ENCODE measurements around the gene CDNF. TPM values are rescaled to one million over a fixed set of nuclear protein-coding genes. Genes with fewer than 3 reads are reported as not detected.

Gene CDNF
- total RNA-seq, 1 donor from 2014 or later, result 1.9 TPM

DNA sequence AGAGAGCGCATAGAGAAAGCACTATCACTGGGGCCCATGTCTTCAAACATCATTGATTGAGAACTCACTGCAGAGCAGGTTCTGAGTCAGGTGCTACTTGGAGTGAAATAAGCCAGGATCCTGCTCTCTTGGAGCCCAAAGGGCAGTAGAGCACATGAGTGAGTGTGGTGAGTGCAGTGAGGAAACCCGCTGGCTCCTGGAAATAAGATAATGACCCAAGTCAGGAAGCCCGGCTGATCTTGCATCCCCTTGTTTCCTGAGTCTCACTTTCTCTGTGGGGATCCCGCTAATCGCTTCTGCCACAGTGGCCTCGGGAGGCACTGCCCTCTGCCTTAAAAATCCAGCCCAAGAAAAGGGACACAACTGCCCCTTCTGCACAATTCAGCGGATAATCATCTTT, 56.1 kb downstream of the CDNF start:
- H3K9me3 Mint-ChIP-seq (ENCODE audit: unreplicated experiment), result peaks cover 5% of the 10 kb centered on the region
- TF ChIP-seq, protein P1, sequence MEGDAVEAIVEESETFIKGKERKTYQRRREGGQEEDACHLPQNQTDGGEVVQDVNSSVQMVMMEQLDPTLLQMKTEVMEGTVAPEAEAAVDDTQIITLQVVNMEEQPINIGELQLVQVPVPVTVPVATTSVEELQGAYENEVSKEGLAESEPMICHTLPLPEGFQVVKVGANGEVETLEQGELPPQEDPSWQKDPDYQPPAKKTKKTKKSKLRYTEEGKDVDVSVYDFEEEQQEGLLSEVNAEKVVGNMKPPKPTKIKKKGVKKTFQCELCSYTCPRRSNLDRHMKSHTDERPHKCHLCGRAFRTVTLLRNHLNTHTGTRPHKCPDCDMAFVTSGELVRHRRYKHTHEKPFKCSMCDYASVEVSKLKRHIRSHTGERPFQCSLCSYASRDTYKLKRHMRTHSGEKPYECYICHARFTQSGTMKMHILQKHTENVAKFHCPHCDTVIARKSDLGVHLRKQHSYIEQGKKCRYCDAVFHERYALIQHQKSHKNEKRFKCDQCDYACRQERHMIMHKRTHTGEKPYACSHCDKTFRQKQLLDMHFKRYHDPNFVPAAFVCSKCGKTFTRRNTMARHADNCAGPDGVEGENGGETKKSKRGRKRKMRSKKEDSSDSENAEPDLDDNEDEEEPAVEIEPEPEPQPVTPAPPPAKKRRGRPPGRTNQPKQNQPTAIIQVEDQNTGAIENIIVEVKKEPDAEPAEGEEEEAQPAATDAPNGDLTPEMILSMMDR (IDR thresholded peaks at IDR 0.05; ENCODE audit: unreplicated experiment), result no peak
- DNase-seq (ENCODE audit: low spot score), result peak; percentile 37
- peaks cover 10% of the 10 kb centered on the region for H3K36me3 Mint-ChIP-seq (ENCODE audit: low read depth, unreplicated experiment)
- peaks cover 10% of the 10 kb centered on the region for H3K27me3 Mint-ChIP-seq (ENCODE audit: unreplicated experiment)
- peak overlapping the region; percentile 51 for H3K4me3 Mint-ChIP-seq (ENCODE audit: unreplicated experiment)
- peak overlapping the region; percentile 94 for H3K27ac Mint-ChIP-seq (ENCODE audit: unreplicated experiment)
- peaks cover 38% of the 10 kb centered on the region for H3K4me1 Mint-ChIP-seq (ENCODE audit: unreplicated experiment)

DNA sequence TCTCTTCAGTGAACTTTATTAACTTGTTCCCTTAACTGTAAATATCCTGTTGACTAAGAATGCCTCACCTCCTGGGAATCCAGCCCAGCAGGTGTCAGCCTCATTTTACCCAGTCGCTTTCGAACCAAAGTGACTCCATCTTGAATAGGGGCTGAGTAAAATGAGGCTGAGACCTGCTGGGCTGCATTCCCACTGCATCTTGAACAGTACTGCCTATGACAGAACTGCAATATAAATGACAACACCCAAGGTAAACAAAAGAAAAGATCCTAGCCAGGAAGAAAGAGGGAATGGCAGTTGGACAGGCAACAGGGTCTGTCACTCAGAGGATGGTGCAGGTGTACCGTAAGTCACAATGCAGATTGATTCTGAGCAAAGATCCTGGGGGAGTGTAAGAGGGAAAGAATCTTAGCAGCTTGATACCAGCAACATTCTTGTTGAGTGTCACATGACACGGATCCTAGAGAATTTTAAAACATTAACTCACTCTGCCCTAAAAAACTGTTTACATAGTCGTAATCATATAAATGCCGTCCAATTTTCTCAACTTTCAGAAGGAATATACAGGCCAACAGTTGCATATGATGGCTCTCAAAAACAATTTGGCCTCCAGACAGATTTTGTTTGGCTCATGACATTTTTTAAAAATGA, 58.7 kb downstream of the CDNF start:
- Mint-ChIP-seq H3K36me3 (ENCODE audit: low read depth, unreplicated experiment) (no peaks in the 10 kb centered on the region), H3K27me3 (ENCODE audit: unreplicated experiment) (peaks cover 6% of the 10 kb centered on the region), H3K27ac (ENCODE audit: unreplicated experiment) (peak overlapping the region; percentile 89), H3K4me1 (ENCODE audit: unreplicated experiment) (peaks cover 36% of the 10 kb centered on the region), H3K9me3 (ENCODE audit: unreplicated experiment) (no peaks in the 10 kb centered on the region), H3K4me3 (ENCODE audit: unreplicated experiment) (peak overlapping the region; percentile 51)
- no peak for DNase-seq (ENCODE audit: low spot score)
- TF ChIP-seq, protein P1 (IDR thresholded peaks at IDR 0.05; ENCODE audit: unreplicated experiment), result no peak

DNA sequence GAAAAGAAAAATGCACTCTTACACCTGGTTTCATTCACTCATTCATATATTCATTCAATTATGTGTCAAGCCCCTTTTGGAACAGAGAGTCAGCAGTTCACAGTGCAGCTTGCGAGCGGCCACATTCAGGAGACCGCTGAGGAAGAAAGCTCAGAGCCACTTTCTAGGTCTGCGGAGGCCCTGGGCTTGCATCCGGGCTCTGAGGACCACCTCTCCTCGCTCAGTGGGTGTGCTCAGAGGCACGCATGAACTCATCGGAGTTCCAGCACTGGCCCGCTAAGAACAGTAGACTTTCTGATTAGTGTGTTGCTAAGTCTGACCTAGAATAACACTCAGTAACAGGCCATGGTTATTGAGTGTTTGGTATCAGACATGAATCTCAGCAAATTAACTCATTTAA, 61.3 kb downstream of the CDNF start:
- peaks cover 4% of the 10 kb centered on the region for H3K27me3 Mint-ChIP-seq (ENCODE audit: unreplicated experiment)

DNA sequence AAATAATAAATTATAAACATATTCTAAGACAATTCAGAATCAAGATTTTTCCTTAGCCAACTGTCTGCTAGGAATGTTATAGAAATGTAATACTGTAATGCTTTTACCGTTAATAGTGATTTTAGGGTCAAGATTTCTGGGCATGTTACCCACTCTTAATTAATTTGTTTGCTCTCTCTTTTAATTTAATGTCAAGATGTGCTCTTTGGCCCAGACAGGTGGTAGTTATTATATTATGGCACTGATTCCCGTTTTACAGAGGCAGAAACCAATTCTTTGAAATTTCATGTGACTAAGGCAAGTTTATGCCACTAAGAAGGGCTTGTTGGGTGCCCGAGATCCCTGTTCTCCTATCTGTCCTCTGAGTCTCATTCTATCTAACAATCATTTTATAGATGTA, 62.2 kb downstream of the CDNF start:
- Mint-ChIP-seq H3K4me3 (ENCODE audit: unreplicated experiment) (no peak overlapping the region), H3K27ac (ENCODE audit: unreplicated experiment) (no peak overlapping the region), H3K4me1 (ENCODE audit: unreplicated experiment) (peaks cover 23% of the 10 kb centered on the region), H3K9me3 (ENCODE audit: unreplicated experiment) (no peaks in the 10 kb centered on the region), H3K27me3 (ENCODE audit: unreplicated experiment) (peaks cover 4% of the 10 kb centered on the region), H3K36me3 (ENCODE audit: low read depth, unreplicated experiment) (no peaks in the 10 kb centered on the region)
- TF ChIP-seq, protein P1 (IDR thresholded peaks at IDR 0.05; ENCODE audit: unreplicated experiment), result no peak
- no peak for DNase-seq (ENCODE audit: low spot score)

More for the DNA sequence above, 61.3 kb downstream of the CDNF start:
- H3K36me3 Mint-ChIP-seq (ENCODE audit: low read depth, unreplicated experiment), result no peaks in the 10 kb centered on the region
- H3K4me1 Mint-ChIP-seq (ENCODE audit: unreplicated experiment), result peaks cover 27% of the 10 kb centered on the region
- no peaks in the 10 kb centered on the region for H3K9me3 Mint-ChIP-seq (ENCODE audit: unreplicated experiment)
- TF ChIP-seq, protein P1 (IDR thresholded peaks at IDR 0.05; ENCODE audit: unreplicated experiment), result no peak
- DNase-seq (ENCODE audit: low spot score), result no peak
- no peak overlapping the region for H3K27ac Mint-ChIP-seq (ENCODE audit: unreplicated experiment)
- H3K4me3 Mint-ChIP-seq (ENCODE audit: unreplicated experiment), result no peak overlapping the region

DNA sequence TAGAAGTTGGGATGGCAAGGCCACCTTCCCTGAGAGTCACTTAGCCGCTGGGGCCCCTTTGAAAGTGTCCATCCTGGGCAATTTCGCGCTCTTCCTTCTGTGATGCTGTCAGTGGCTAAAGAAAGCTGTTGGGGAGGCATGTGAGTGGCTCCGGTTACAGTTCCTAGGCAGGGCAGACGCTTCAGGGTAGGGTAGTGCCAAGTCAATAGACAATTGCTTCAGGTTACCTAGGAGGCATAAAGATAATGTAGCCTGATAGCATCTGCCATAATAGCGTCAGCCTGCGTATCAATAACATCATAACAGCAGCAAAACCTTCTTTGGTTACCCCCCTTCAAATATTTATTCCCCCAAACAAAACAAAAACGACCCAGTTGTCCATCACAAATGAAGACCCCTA, 63.0 kb downstream of the CDNF start, which contains the start of gene FAM107B:
Gene FAM107B, minus strand, starts transcription at position 101 of the 400 bp plus-strand sequence. CDS start 234 bp downstream, outside the sequence.
- no peaks in the 10 kb centered on the region for H3K9me3 Mint-ChIP-seq (ENCODE audit: unreplicated experiment)

More for the DNA sequence above, 63.0 kb downstream of the CDNF start, which contains the start of gene FAM107B:
- Mint-ChIP-seq H3K27ac (ENCODE audit: unreplicated experiment) (no peak within 1 kb of the TSS), H3K4me3 (ENCODE audit: unreplicated experiment) (no peak within 1 kb of the TSS), H3K4me1 (ENCODE audit: unreplicated experiment) (peaks cover 19% of the 10 kb centered on the region), H3K36me3 (ENCODE audit: low read depth, unreplicated experiment) (no peaks in the 10 kb centered on the region), H3K27me3 (ENCODE audit: unreplicated experiment) (peaks cover 4% of the 10 kb centered on the region)
- TF ChIP-seq, protein P1 (IDR thresholded peaks at IDR 0.05; ENCODE audit: unreplicated experiment), result no peak
- no peak for DNase-seq (ENCODE audit: low spot score)
